ENCODE measurements around the gene PRDM4. TPM values are rescaled to one million over a fixed set of nuclear protein-coding genes. Genes with fewer than 3 reads are reported as not detected.
A peak's percentile ranks its signal among the peaks of the same experiment; 100 is the strongest.

Gene PRDM4
- total and polyA plus RNA-seq, 2 donors from 2014 or later, result 18.4 to 37.2 TPM

GRCh38 chr12:107765316-107765715 lies 4.4 kb upstream of the PRDM4 start:
- no peak for FAIRE-seq
- H3K27me3 ChIP-seq (ENCODE audit: control insufficient read depth, insufficient read depth, low read length), result no peaks in the 10 kb centered on the region

GRCh38 chr12:107764626-107765025 lies 3.7 kb upstream of the PRDM4 start:
- no peak for FAIRE-seq
- Histone ChIP-seq H3K4me3 (ENCODE audit: low read length in 3 of 3) (no peak overlapping the region), H3K9me3 (ENCODE audit: control insufficient read depth in 2 of 3, insufficient read depth in 1 of 3, low read length in 3 of 3) (no peaks in the 10 kb centered on the region), H3K9ac (ENCODE audit: low read length in 3 of 3) (no peak overlapping the region), H3K36me3 (ENCODE audit: control insufficient read depth in 2 of 3, insufficient read depth in 3 of 3, low read length in 3 of 3) (no peaks in the 10 kb centered on the region), H3K27ac (ENCODE audit: low read depth in 2 of 2, low read length in 2 of 2) (no peak overlapping the region), H3K4me1 (ENCODE audit: control insufficient read depth in 2 of 3, insufficient read depth in 2 of 3, low read depth in 1 of 3, low read length in 3 of 3) (peaks cover 3 to 11% (median 5%) of the 10 kb centered on the region in 3 donors), H3K27me3 (ENCODE audit: control insufficient read depth, insufficient read depth, low read length) (no peaks in the 10 kb centered on the region)
- TF ChIP-seq CTCF (IDR thresholded peaks at IDR 0.05; ENCODE audit: borderline replicate concordance, extremely low read depth, insufficient read depth), result no peak
- DNase-seq, result no peak
- intact Hi-C loops (cut with DNase I), result no loop called here

More at GRCh38 chr12:107765316-107765715, 4.4 kb upstream of the PRDM4 start:
- no peak overlapping the region for H3K9ac ChIP-seq (ENCODE audit: low read length in 3 of 3)
- intact Hi-C loops (cut with DNase I), result no loop called here
- no peak overlapping the region for H3K27ac ChIP-seq (ENCODE audit: low read depth in 2 of 2, low read length in 2 of 2)
- no peaks in the 10 kb centered on the region for H3K36me3 ChIP-seq (ENCODE audit: control insufficient read depth in 2 of 3, insufficient read depth in 3 of 3, low read length in 3 of 3)
- no peaks in the 10 kb centered on the region for H3K9me3 ChIP-seq (ENCODE audit: control insufficient read depth in 2 of 3, insufficient read depth in 1 of 3, low read length in 3 of 3)
- H3K4me1 ChIP-seq (ENCODE audit: control insufficient read depth in 2 of 3, insufficient read depth in 2 of 3, low read depth in 1 of 3, low read length in 3 of 3), result peaks cover 0 to 5% (median 5%) of the 10 kb centered on the region in 3 donors
- no peak for DNase-seq
- H3K4me3 ChIP-seq (ENCODE audit: low read length in 3 of 3), result no peak overlapping the region
- no peak for TF ChIP-seq CTCF (IDR thresholded peaks at IDR 0.05; ENCODE audit: borderline replicate concordance, extremely low read depth, insufficient read depth)

GRCh38 chr12:107762874-107763273 lies 1.9 kb upstream of the PRDM4 start:
- H3K4me3 ChIP-seq (ENCODE audit: low read length in 3 of 3), result no peak overlapping the region
- no peak overlapping the region for H3K9ac ChIP-seq (ENCODE audit: low read length in 3 of 3)
- no peak for TF ChIP-seq CTCF (IDR thresholded peaks at IDR 0.05; ENCODE audit: borderline replicate concordance, extremely low read depth, insufficient read depth)
- DNase-seq, result no peak
- no peak for FAIRE-seq
- no peak overlapping the region for H3K27ac ChIP-seq (ENCODE audit: low read depth in 2 of 2, low read length in 2 of 2)
- H3K27me3 ChIP-seq (ENCODE audit: control insufficient read depth, insufficient read depth, low read length), result no peaks in the 10 kb centered on the region
- no peaks in the 10 kb centered on the region for H3K9me3 ChIP-seq (ENCODE audit: control insufficient read depth in 2 of 3, insufficient read depth in 1 of 3, low read length in 3 of 3)
- intact Hi-C loops (cut with DNase I), result no loop called here
- peaks cover 3 to 15% (median 14%) of the 10 kb centered on the region in 3 donors for H3K4me1 ChIP-seq (ENCODE audit: control insufficient read depth in 2 of 3, insufficient read depth in 2 of 3, low read depth in 1 of 3, low read length in 3 of 3)
- peaks cover 0 to 2% (median 0%) of the 10 kb centered on the region in 3 donors for H3K36me3 ChIP-seq (ENCODE audit: control insufficient read depth in 2 of 3, insufficient read depth in 3 of 3, low read length in 3 of 3)

DNA sequence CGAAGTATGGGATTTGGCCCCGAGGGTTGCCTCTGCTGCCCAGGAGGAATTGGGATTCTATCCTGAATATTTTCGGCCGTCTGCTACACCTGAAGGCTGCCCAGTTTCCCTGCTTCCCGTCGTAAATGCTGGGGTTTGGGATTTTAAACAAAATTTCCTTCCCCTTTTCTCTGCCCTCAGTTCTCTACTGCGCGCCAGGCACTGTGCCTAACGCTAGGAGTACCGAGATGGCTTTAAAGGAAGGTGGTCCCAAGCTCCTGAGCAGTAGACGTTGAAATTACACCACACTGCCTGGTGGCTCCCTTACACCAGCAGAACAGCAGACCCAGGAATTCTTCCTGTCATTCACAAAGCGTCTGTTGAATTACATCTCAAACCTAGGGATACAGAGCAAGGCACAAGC lies 566 bp upstream of the PRDM4 start:
- no peak for TF ChIP-seq CTCF (IDR thresholded peaks at IDR 0.05; ENCODE audit: borderline replicate concordance, extremely low read depth, insufficient read depth)

More for the DNA sequence above, 566 bp upstream of the PRDM4 start:
- H3K4me1 ChIP-seq (ENCODE audit: control insufficient read depth in 2 of 3, insufficient read depth in 2 of 3, low read depth in 1 of 3, low read length in 3 of 3), result peaks cover 3 to 15% (median 14%) of the 10 kb centered on the region in 3 donors
- no peaks in the 10 kb centered on the region for H3K9me3 ChIP-seq (ENCODE audit: control insufficient read depth in 2 of 3, insufficient read depth in 1 of 3, low read length in 3 of 3)
- H3K9ac ChIP-seq (ENCODE audit: low read length in 3 of 3), result peak overlapping the region in 2 of 3 donors; percentile 60 to 76
- intact Hi-C loops (cut with DNase I), result no loop called here
- no peak overlapping the region for H3K27ac ChIP-seq (ENCODE audit: low read depth in 2 of 2, low read length in 2 of 2)
- no peak for FAIRE-seq
- peak overlapping the region; percentile 75 to 92 (median 88) for H3K4me3 ChIP-seq (ENCODE audit: low read length in 3 of 3)
- H3K36me3 ChIP-seq (ENCODE audit: control insufficient read depth in 2 of 3, insufficient read depth in 3 of 3, low read length in 3 of 3), result peaks cover 0 to 12% (median 3%) of the 10 kb centered on the region in 3 donors
- no peaks in the 10 kb centered on the region for H3K27me3 ChIP-seq (ENCODE audit: control insufficient read depth, insufficient read depth, low read length)
- DNase-seq, result peak in 1 of 5 donors; percentile 41
